Retina (tissue), 1 donor: ENCODE data around the gene PIP4K2A.

Experiments used
- DNase-seq: peaks from one replicate; pipeline ENCODE4 v3.0.0-alpha.2; 2016

Gene PIP4K2A

GRCh38 chr10:22617516-22617915, 96.9 kb downstream of the PIP4K2A start:
- DNase-seq: no peak

GRCh38 chr10:22617051-22617450, 97.3 kb downstream of the PIP4K2A start:
- no peak for DNase-seq

- no peak for DNase-seq
Measured at GRCh38 chr10:22615819-22616499, 98.4 kb downstream of the PIP4K2A start.

- no peak for DNase-seq
Measured at GRCh38 chr10:22615101-22615500, 99.3 kb downstream of the PIP4K2A start.

- no peak for DNase-seq
Measured at GRCh38 chr10:22613011-22613410, 101.4 kb downstream of the PIP4K2A start.

GRCh38 chr10:22612318-22612717, 102.1 kb downstream of the PIP4K2A start:
- no peak for DNase-seq

DNA sequence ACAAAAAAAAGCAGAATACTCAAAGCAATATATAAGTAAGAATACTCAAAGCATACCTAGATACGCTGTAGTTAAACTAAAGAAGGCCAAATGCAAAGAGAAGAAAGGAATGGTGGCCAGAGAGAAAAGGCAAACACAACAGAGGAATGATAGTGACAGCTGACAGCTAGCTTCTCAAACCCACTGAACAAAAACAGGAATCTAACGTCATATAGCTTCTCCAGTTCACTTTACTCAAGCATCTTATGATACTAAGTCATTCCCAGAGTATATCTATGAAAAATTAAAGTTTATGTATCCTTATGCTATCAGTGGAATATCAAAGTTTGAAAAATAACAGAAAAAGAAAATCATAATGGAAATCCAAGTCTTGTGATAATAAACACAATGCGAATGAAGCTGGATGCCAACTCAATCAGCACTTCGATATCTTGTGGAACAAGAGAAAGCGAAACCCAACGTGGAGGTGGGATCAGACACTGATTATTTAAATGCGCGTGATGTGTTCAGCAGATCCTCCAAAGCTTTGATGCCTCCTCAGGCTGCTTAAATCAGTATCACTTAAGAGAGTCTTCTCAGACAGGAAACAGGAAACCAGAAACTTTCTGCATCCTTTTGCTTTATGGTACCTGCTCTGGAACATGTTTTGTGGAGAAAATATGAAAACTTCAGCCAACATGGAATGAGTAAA, 102.8 kb downstream of the PIP4K2A start:
- no peak for DNase-seq

GRCh38 chr10:22610610-22611009, 103.8 kb downstream of the PIP4K2A start:
- no peak for DNase-seq

DNA sequence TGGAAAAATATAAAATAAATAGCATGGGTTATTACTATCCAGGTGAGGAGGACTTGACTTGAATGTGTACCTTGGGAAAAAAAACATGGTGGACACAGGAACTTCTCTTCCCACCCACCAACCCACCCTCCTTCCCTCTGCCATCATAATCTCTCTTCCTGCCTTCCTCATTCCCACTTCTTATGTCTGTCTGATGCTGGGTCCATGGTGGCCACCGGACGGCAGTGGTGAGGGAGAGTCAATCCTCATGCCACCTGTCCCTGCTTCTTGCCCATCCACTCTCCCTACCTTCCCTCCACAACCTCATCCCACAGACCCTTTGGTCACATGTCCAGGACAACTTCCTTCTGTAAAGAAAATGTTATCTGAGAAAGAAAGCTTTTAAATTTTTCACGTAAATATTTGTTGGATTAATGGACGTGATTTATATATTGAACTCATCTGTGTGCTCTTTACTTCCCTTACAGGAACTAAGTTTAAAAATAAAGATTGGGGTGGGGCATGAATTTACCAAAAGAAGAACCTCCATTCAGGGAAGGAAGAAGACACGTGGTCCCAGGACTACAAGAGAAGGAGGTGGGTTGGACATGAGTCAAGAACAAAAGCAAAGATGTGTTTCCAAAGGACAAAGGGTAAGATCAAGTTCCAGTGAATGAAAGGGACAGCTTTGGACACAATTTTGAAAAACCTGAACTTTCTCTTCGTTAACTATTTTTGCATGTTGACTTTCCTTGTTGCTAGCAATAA, 104.5 kb downstream of the PIP4K2A start:
- no peak for DNase-seq

DNA sequence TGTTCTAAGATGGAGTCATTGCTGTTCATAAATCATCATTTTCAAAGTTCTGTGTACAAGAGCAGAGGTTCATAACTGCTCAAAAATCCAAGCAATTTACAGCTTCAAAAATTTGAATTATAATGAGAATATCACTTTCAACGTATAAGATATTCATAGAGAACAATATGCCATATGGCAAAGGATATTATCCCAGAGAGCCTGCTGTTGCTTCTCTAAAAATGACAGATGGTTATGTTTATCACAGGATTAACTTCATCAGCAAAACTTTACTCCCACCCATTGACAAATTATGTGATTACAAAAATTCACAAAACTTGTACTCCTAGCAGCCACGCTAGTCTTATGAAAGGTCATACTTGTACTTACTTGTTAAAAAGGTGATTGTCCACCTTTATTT, 105.1 kb downstream of the PIP4K2A start:
- no peak for DNase-seq

GRCh38 chr10:22607261-22607660, 107.1 kb downstream of the PIP4K2A start:
- no peak for DNase-seq

GRCh38 chr10:22606164-22606614, 108.2 kb downstream of the PIP4K2A start:
- DNase-seq: no peak

DNA sequence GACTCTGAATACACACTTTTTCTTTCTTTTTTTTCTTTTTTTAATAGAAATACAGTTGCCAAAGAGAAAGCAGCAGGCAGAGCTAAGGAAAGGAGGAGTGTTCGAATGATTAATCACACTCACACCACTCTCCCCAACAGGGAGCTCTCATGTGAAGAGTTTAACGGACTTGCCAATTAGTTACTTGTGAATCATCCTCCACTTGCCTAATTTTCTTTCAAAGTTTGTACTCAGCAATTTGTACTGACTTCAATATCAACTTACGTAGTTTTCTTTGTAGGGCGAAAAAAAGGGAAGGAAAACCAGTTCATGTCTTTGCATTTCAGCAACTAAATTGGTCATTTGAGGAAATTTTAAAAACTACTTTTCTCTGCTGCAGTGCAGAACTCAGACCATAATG, 109.2 kb downstream of the PIP4K2A start:
- no peak for DNase-seq

DNA sequence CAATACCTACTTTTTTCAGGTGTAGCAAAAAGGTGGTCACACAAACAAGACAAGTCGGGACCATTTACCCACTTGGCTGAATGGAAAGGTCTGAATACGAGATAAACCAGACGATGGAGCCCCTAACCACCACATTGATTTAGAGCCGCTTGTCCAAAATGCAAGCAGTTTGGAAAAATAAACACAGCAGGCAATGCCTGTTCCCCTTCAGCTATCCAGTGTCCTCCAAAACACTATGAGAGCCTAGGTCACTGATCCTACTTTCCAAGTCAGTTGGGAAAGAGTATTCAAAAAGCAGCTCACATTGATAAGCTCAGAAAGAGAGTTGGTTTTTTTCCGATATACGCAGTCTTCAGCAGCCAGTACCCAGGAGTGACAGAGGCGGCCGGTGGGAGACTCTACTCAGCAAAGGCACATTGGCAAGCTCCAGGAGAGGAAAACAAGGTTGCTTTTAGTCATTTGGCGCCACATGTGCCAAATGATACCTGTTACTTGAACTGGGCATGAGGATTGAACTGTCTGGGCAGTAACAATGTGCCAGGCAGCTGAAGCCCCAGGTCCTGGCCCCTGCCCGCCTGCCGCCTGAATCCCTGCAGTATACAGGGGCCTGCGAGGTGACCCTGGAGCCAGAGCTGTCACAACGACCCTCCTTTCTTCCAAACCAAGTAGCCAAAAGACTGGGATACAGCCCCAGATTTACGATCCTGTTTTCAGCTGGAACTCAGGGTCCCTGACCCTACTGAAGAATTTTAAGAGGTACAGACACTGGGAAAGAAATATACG, 109.8 kb downstream of the PIP4K2A start:
- no peak for DNase-seq

DNA sequence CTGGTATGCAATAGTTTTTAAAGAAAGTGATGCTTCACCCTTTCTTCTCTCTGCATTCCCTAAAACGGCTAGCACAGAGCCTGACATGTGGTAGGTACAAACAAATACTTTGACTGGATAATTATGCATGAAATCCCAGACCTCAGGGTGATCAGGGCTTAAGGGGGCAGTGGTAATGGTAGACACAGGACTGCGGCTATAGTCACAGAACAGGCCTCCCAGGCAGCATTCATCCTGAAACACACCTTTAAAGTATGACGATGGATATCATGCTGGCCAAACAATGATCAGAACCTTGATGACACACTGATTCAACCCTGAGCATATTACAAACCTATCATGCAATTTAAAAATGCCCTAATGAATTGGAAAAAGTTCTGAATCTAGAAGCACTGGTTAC, 110.8 kb downstream of the PIP4K2A start:
- DNase-seq: no peak

DNA sequence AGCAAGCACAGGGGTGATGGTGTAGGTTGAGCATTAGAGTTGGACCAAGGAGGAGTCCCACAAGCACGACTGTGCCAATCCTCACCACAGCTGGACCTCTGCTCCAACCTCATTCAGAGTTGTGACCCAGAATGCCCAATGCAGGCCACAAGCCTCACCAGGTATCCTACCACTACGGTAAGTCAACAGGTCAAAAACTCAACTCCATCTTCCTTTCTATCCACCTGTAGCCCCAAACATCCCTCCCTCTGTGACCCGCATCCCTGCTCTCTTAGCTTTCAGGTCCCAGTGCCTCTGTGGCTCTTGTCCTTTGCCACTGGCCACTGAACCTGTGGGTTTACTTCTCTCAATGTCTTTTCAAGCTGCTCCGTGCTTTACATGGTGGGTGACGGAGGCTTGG, 112.8 kb downstream of the PIP4K2A start:
- no peak for DNase-seq

- no peak for DNase-seq
Measured at GRCh38 chr10:22599636-22600228, 114.6 kb downstream of the PIP4K2A start.

- no peak for DNase-seq
Measured at GRCh38 chr10:22599048-22599561, 115.3 kb downstream of the PIP4K2A start.

GRCh38 chr10:22598478-22598877, 115.9 kb downstream of the PIP4K2A start:
- no peak for DNase-seq

- DNase-seq: no peak
Measured at GRCh38 chr10:22597138-22597537, 117.2 kb downstream of the PIP4K2A start.

GRCh38 chr10:22593636-22594198, 120.7 kb downstream of the PIP4K2A start:
- no peak for DNase-seq

- no peak for DNase-seq
Measured at GRCh38 chr10:22593026-22593425, 121.4 kb downstream of the PIP4K2A start.
